MCF 10A (cell line): ENCODE results near the gene GPR132. TPM values are rescaled to one million over a fixed set of nuclear protein-coding genes. Genes with fewer than 3 reads are reported as not detected.

ENCODE experiments used
- BruUV-seq: library from RNA; stranded (reverse); fragments of 400-500 nt; replicated peaks from 2 replicates; lab custom pipeline; 2021; lab: Mats Ljungman, UMichigan
- CTCF ChIA-PET: fragments of 300-600 bp; sonication (Branson Sonifier 250); formaldehyde crosslinking; extraction: SDS; loops from one replicate; lab custom pipeline; 2021; ENCODE audit warnings: antibody characterized with exemption, inconsistent platforms; lab: Yijun Ruan, JAX
- POLR2A ChIA-PET: fragments of 300-600, 350-650 bp; sonication (Branson Sonifier 250); formaldehyde crosslinking; extraction: SDS; loops from one replicate; lab custom pipeline; 2020; ENCODE audit warnings: antibody characterized with exemption, inconsistent platforms; lab: Yijun Ruan, JAX
- DNase-seq: peaks from one replicate; pipeline ENCODE4 v3.0.0-alpha.2; 2018; ENCODE audit not compliant: unreplicated experiment
- H3K27ac Mint-ChIP-seq: one replicate; pipeline ENCODE4 v1.8.0; 2022; ENCODE audit warnings: mild to moderate bottlenecking, low read depth, mixed read lengths; ENCODE audit not compliant: unreplicated experiment
- H3K27me3 Mint-ChIP-seq: one replicate; pipeline ENCODE4 v1.8.0; 2022; ENCODE audit warnings: mixed read lengths; ENCODE audit not compliant: insufficient read depth, unreplicated experiment
- H3K36me3 Mint-ChIP-seq: one replicate; pipeline ENCODE4 v1.8.0; 2022; ENCODE audit warnings: mild to moderate bottlenecking, moderate library complexity, mixed read lengths; ENCODE audit not compliant: insufficient read depth, unreplicated experiment
- H3K4me1 Mint-ChIP-seq: one replicate; pipeline ENCODE4 v1.8.0; 2022; ENCODE audit warnings: mixed read lengths; ENCODE audit not compliant: insufficient read depth, unreplicated experiment
- H3K4me3 Mint-ChIP-seq: one replicate; pipeline ENCODE4 v1.8.0; 2022; ENCODE audit warnings: mild to moderate bottlenecking, moderate library complexity, mixed read lengths; ENCODE audit not compliant: unreplicated experiment
- H3K9me3 Mint-ChIP-seq: one replicate; pipeline ENCODE4 v1.8.0; 2022; ENCODE audit warnings: mixed read lengths; ENCODE audit not compliant: unreplicated experiment
- CTCF ChIP-seq: fragments of 200-600 bp; IDR thresholded peaks from one replicate; pipeline ENCODE4 v1.8.0; 2022; ENCODE audit warnings: antibody characterized with exemption, mild to moderate bottlenecking; ENCODE audit not compliant: unreplicated experiment
- intact Hi-C: fragments of 100-400 bp; cut with micrococcal nuclease; formaldehyde crosslinking; loops from 2 replicates; pipeline ENCODE4 v1.14.1; 2022
- total RNA-seq: library from RNA; stranded (reverse); gene quantifications from 2 replicates; pipeline ENCODE4 v1.2.3, GENCODE V29; 2022

GPR132 gene
- total RNA-seq, 1 experiment from 2014 or later: 0.42 TPM

- H3K27ac Mint-ChIP-seq: no peak overlapping the region
- intact Hi-C loops: no loop called here
- H3K9me3 Mint-ChIP-seq: peaks cover 14% of the 10 kb centered on the region
- no peak overlapping the region for H3K4me3 Mint-ChIP-seq
- H3K27me3 Mint-ChIP-seq: peaks cover 52% of the 10 kb centered on the region
- H3K36me3 Mint-ChIP-seq: no peaks in the 10 kb centered on the region
- ChIA-PET POLR2A (no interaction called here), CTCF (interaction anchor here (0.7 to 1.7 kb wide), 2 partner anchors 12 to 350 kb away, joined by 3 to 7 read pairs; partner anchors contain the start of gene SIVA1)
- H3K4me1 Mint-ChIP-seq: peaks cover 3% of the 10 kb centered on the region
- no peak for DNase-seq
- no peak for TF ChIP-seq CTCF
- BruUV-seq: no TSS peak
These were observed 37.2 kb upstream of the GPR132 start for GRCh38 chr14:105102361-105102870.

GRCh38 chr14:105100910-105101309, 35.7 kb upstream of the GPR132 start:
- Mint-ChIP-seq H3K9me3 (peaks cover 14% of the 10 kb centered on the region), H3K4me1 (peaks cover 5% of the 10 kb centered on the region), H3K36me3 (peaks cover 5% of the 10 kb centered on the region), H3K27ac (no peak overlapping the region), H3K27me3 (peaks cover 38% of the 10 kb centered on the region), H3K4me3 (no peak overlapping the region)
- intact Hi-C loops: no loop called here
- ChIA-PET CTCF (interaction anchor here (0.6 to 0.8 kb wide), 3 partner anchors 13 to 204 kb away, joined by 3 to 4 read pairs (median 3); no protein-coding TSS in a partner anchor), POLR2A (interaction anchor here (1.0 kb wide), 1 partner anchor 14 kb away, joined by 3 read pairs; no protein-coding TSS in a partner anchor)
- DNase-seq: no peak
- no TSS peak for BruUV-seq
- TF ChIP-seq CTCF: no peak

- Mint-ChIP-seq H3K4me1 (peaks cover 5% of the 10 kb centered on the region), H3K27ac (no peak overlapping the region), H3K36me3 (peaks cover 5% of the 10 kb centered on the region), H3K9me3 (peaks cover 14% of the 10 kb centered on the region), H3K27me3 (peaks cover 29% of the 10 kb centered on the region), H3K4me3 (no peak overlapping the region)
- ChIA-PET CTCF (interaction anchor here (0.6 to 0.8 kb wide), 2 partner anchors 12 to 28 kb away, joined by 4 read pairs; no protein-coding TSS in a partner anchor), POLR2A (no interaction called here)
- TF ChIP-seq CTCF: no peak
- BruUV-seq: no TSS peak
- no peak for DNase-seq
- intact Hi-C loops: no loop called here
These were observed 34.5 kb upstream of the GPR132 start for GRCh38 chr14:105099778-105100177.

GRCh38 chr14:105098316-105098715, 33.1 kb upstream of the GPR132 start:
- no peak overlapping the region for H3K27ac Mint-ChIP-seq
- intact Hi-C loops: no loop called here

More at GRCh38 chr14:105098316-105098715, 33.1 kb upstream of the GPR132 start:
- Mint-ChIP-seq H3K4me1 (peaks cover 12% of the 10 kb centered on the region), H3K9me3 (peaks cover 14% of the 10 kb centered on the region), H3K36me3 (peaks cover 5% of the 10 kb centered on the region), H3K4me3 (no peak overlapping the region), H3K27me3 (peaks cover 14% of the 10 kb centered on the region)
- no peak for DNase-seq
- CTCF ChIA-PET: interaction anchor here (1.0 to 1.8 kb wide), 5 partner anchors 10 to 392 kb away, joined by 3 to 12 read pairs (median 4); no protein-coding TSS in a partner anchor
- POLR2A ChIA-PET: interaction anchor here (0.6 to 1.8 kb wide), 9 partner anchors 8 to 128 kb away, joined by 3 to 18 read pairs (median 4); partner anchors contain the start of gene CLBA1
- BruUV-seq: no TSS peak
- no peak for TF ChIP-seq CTCF
